Jurkat, Clone E6-1 (cell line): ENCODE data around the gene TNFSF15.
A peak's percentile ranks its signal among the peaks of the same experiment; 100 is the strongest.

Experiments used
- DNase-seq: peaks from one replicate; pipeline ENCODE4 v3.0.0-alpha.2; 2011; ENCODE audit warnings: low read depth, low spot score
- H3K4me3 ChIP-seq: 2 replicates; pipeline ENCODE4 v1.5.1; 2011; ENCODE audit warnings: mild to moderate bottlenecking, low read length, control low read depth, moderate library complexity

The TNFSF15 gene

DNA sequence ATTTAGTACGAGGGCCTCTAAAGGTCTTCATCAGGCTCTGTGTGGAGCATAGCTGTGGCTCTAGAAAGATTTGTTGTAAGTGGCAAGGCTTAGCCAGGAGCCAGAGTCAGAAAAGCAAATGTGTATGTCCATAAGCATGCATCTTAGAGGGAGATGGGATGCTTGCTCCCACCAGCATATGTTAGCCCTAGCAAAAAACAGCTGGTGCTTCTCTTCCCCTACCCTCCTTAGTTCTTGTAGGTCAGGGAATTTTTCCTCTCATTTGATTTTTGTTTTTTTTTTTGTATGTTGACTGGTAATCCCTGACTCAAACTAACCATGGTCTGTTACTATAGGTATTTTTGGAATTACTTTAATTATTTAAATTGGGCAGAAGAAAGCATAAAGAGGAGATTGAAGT, 7.7 kb downstream of the TNFSF15 start:
- DNase-seq: no peak
- no peak overlapping the region for H3K4me3 ChIP-seq

DNA sequence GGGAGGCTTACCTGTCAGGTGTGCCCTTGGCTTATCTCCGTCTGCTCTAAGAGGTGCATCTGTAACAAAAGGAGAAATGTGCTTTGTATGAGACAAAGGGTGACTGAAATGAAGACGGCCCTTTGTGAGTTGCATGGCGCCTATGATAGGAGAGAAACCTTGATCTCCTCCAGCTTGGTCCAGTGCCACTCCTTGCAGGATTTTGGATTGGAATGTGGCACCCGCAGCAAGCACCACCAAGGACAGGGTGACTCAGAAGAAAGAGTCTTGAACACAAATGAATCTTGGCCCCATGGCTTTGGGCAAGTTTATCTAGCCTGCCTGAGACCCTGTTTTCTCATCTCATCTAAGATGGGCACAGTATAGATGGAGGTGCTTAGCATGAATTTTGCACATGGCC, 13.4 kb downstream of the TNFSF15 start:
- DNase-seq: no peak
- no peak overlapping the region for H3K4me3 ChIP-seq

DNA sequence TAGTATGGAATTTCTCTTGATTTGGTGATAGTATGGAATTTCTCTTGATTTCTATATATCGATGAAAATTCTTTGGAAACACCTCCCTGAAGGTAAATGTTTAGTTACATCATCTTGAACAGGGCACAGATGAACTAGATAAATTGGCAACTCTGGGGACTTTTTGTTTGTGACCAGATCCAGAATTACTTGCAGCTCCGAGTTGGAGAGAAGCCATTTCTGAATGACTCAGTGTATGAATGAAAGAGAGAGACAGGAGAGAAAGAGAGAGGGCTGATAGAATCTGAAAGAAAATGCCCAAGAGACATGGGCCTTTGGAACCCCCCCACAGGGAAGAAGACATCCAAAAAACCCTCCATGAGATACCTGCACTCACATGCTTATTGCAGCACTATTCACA, 14.1 kb downstream of the TNFSF15 start:
- no peak overlapping the region for H3K4me3 ChIP-seq
- no peak for DNase-seq

DNA sequence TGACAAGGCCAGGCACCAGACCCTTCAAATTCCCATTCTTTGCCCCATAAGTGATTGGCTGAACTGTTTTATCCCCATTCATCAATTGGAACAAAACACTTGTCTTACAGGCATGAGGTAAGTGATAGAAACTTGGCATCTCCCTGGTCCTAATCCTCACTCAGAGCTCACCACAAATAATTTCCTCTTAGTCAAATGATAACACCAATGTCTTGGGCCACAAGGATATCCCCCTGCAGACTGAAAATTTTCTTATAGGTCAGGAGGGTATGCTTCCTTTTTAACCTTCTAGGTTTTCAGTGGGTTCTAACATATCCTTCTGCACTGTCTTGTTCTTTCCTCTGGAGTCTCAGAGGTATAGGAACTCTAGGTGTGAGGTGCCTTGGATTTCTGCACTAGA, 14.5 kb downstream of the TNFSF15 start:
- no peak for DNase-seq
- H3K4me3 ChIP-seq: no peak overlapping the region

DNA sequence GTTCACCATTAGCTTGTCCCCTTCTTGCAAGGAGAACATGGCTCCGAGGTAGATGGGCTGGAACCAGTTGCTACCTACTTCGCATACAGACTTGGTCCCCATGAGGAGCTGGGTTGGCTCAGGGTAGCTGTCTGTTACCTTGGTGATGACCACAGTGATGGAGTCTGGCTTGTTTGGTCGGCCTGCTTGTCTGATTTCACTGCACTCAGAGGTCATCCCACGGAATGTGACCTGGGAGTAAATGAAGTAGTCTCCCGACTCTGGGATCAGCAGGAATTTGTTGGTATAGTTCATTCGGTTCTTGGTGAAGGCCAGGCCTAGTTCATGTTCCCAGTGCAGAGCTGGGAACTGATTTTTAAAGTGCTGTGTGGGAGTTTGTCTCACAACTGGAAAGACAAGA, 15.3 kb downstream of the TNFSF15 start:
- DNase-seq: no peak
- H3K4me3 ChIP-seq: no peak overlapping the region

DNA sequence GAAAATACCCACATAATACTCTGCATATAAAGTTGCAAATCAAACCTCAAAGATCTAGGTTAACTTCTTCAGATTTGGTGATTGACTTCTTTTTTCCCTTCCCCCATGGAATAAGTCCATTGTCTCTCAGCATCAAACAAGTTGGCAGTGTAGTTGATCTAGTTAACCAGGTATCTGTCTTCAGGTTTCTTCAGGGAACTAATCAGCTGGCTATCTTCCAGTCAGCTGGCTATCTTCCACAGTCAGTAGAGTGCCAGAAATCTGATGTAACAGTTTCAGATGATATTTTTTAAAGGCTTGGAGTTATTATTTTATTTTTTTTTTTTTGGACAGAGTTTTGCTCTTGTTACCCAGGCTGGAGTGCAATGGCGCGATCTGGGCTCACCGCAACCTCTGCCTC, 16.8 kb downstream of the TNFSF15 start:
- DNase-seq: no peak
- H3K4me3 ChIP-seq: no peak overlapping the region

DNA sequence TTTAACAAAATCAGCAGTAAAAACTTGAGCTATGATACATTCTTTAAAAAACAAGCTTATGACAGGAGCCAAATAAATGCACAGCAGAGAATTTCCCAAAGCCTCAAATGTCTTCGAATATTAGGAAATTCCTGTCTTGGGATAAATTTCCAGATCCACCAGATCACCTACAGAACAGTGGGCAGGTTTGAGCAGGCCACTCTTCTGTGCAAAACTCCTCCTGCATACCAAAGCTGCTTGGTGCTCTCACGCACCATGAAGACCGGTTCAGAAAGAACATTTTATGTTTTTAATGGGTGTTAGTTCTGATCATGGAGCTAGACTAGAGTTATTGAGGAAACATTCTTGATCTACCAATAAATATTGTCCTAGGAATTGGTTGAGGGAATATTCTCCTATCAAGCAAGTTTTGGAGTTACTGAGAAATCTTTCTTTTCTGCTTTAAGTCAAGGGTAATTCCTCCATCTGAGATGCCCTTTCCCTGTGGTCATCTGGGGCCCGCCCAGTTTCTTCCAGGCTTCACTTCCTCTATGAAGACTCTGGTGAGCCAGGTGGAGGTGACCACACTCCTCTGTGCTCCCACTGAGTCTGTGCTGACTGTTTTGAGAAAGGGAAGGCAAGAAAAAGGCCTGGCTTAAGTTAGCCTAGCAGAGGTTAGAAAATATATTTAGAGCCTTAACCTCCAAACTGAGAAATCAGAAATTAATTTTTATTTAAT, 17.9 kb downstream of the TNFSF15 start:
- H3K4me3 ChIP-seq: no peak overlapping the region
- no peak for DNase-seq

DNA sequence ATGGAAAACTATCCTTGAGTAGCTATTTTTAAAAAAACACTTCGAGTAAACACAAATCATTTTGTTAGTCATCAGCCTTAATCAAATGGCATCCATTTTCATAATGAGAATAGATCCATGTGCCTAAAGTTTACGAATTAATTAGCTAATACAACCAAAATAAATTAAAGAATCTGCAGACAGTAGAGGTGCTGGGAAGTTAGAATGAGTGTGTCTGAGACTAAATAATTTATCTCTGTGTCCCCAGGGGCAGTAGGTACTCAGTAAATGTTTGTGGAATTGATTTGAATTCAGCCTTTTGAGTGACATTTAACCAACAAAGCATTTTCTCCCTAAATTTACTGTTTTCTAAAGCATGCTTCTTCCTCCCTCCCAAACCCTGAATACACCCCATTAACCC, 18.6 kb downstream of the TNFSF15 start:
- DNase-seq: no peak
- H3K4me3 ChIP-seq: no peak overlapping the region

DNA sequence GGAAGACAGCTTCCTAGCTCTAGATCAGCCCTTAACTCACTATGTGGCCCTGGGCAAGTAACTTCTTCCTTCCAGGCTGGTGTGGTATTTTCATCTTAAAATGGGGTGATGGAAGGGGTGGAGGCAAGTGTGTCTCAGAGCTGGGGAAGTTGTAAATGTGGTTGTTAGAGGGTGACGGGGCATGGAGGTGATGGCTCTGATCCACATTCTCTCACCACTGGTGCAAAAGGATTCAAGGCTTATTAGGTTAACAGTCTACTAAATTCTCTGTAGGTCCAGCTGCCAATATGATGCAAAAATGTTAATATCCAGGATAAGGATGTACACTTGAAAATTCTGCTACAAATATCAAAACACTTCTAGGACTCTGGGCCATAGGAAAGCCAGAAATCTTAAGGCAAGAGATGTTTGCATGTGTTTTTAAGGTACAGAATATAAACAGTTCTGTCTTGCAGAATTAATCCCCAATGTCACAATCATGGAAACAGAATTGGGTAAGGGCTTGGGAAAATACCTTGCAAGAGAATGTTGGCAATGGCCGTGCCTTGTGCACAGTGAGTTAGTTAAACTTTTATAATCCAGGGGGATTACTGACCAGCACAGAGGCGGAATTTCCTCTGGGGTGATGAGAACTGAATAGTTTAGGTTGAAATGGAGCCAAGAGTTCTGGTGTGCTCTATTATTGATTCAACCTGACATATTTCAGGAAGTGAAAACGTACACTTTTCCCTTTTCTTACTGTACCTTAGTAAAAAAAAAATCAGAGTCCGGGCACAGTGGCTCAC, 19.8 kb downstream of the TNFSF15 start:
- no peak for DNase-seq
- H3K4me3 ChIP-seq: no peak overlapping the region

DNA sequence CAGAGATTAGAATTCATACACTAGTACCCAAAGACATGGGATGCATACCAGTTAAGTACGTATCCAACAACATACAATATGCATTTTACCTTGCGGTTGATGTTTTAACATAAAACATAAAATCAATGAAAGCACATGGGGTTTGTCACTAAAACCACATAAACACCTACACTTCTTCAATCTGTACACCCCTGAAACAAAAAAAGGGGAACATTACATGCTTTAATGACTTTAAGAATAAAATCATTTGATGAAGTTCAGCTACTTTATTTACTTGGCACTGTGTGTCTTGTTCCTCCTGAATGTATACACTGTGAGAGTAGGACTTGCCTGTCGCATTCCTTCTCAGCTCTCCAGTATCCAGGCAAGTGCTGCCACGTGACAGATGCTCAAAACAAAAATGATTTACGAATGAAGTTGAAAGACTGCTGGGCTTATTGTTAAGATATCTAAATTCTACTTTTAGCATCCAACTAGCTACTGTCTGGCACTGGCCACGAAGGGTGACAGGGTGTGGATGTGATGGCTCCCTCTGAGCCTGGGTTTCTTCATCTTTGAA, 21.0 kb downstream of the TNFSF15 start:
- DNase-seq: no peak
- H3K4me3 ChIP-seq: no peak overlapping the region

DNA sequence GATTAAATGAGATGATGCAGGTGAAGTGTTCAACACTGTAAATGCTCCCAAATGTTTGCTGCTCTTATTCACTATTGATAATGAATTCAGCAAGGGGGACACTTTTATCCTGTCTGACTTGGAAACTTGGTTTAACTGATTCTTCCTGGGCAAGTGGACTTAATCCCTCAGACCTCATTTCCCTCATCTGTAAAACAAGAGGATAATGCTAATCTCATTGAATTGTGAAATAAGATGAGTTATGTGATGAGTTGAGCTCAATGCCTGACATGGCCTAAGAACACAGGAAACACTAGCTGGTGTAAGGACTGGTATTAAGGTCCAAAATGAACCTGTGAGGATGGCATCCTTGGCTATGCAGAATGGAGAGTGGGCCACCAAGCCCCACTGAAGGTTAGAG, 23.3 kb downstream of the TNFSF15 start:
- no peak overlapping the region for H3K4me3 ChIP-seq
- DNase-seq: no peak

DNA sequence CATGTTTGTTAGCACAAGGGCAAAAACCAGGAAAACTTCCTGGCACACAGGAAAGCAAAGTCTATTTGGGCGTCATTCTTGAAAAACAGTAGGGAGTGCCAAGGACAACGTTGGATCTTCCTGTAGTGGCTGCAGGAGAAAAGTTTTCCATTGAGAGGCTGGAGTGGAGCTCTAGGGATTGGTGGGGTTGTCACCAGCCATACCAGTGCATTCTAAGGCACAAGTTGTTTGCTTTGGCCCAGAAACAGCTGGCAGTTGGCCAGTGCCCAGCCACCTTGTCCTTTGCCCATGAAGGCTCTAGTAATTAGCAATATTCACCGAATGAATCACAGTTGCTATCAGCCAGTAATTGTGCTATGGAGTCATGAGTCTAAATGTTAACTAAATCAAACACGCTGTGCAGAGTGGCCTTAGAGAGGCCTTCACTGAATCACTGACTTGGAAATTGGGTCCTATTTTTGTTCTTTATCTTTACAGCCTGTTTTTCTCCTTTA, 26.4 kb downstream of the TNFSF15 start:
- DNase-seq: no peak
- no peak overlapping the region for H3K4me3 ChIP-seq

DNA sequence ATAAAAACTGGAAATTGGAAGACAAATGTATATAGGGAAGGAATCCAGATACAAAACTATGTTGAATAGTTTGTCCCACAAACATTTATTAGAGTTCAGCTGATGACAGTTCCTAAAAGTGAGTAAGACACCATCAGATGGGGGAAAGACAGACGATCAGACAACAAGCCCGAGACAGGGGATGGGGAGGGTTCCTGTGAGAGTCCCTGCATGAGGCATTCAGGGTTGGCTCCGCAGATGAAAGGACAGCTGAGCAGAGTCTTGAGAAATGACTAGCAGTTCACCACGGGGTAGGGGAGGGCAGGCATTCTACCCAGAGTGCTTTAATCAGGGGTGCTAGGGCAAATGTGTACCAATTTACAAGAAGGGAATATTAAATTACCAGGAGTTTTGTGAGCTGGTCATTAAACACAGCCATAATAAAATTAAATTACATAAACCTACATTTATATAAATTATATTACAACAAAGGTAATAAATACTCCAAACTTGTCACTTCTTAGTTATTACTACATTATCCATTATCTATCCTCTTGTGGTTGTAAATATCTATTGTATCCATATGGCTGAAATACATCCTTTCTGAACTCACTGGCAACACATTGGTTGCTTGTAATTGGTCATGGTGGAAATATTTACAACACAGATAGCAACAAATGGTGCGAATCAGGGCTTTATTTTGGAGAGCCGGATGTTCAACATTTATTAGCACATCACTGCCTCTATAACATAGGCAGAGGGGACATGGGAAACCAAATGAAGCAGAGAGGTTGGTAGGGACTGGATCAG, 27.8 kb downstream of the TNFSF15 start:
- DNase-seq: peak; percentile 16
- H3K4me3 ChIP-seq: no peak overlapping the region

DNA sequence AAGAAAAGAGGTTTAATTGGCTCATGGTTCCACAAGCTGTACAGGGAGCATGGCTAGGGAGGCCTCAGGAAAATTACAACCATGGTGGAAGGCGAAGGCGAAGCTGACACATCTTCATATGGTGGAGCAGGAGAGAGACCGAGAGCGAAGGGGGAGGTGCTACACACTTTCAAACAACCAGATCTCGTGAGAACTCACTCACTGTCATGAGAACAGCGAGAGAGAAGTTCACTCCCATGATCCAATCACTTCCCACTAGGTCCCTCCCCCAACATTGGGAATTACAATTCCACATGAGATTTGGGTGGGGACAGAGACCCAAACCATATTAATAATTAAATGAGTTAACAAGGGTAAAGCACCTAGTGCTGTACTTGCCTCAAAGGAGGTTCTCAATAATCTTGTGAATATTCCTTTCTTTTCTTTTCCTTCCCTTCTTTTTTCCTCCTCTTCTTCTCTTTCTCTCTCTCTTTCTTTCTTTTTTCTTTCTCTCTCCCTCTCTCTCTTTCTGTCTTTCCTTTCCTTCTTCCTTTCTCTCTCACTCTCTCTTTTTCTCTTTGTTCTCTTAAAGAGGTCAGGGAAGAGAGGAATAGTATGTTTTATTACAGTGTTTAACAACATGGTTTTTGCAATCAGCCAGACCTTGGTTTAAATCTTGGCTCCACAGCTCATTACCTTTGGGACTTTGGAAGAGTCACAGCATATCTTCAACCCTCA, 29.0 kb downstream of the TNFSF15 start:
- H3K4me3 ChIP-seq: no peak overlapping the region
- DNase-seq: no peak

DNA sequence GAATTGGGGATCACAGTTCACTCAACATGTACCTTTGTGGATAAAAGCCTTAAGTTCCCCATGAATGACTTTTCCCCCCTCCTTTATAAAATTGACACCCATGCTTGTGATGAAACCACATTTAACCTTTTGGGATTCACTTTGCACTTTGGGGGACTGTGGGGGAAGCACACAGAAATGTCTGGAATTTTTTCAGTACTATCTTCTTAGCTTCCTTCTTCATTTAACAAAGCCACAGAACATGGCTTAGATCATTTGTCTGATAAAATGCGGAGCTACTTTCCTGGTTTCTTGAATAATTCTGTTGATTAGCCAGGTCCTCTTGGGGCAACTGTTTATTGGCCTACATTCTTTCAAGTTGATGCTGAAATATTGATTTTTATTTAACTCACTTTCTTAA, 29.9 kb downstream of the TNFSF15 start:
- DNase-seq: no peak
- no peak overlapping the region for H3K4me3 ChIP-seq

DNA sequence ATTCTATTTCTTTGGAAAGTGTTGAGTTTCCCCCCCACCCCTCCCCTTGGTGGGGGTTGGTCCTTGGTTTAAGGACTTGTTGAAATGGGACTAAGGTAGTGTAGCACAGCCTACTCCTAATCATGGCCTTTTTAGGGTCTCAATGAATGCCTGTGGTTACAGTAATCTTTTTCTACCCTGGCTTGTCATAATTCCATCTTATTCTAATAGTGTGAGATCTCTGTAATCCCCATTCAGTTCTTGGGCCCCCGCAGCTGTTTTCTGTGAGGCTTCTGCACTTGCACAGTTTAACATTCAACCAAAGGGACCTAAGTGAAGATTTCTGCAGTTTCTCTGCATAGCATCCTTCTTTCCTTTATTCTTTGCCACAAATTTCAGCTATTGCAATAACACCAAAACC, 30.7 kb downstream of the TNFSF15 start:
- H3K4me3 ChIP-seq: no peak overlapping the region

DNA sequence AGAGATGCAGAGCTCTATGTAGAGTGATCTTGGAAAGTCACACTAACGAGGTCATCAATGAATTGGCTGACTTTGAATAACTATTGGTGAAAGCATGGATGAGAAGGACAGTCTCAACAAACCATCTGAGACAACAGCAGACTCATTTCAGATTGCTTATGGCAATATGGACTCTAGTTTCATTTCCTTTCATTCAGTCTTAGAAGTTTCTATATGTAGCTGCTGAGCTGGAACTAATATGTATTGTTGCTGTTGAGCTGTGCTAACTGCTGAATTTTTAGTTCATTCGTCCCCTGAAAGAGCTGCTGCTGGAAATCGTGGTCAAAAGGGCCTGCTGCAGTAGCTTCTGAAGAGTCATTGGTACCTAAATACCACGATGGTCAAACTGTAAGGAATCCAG, 31.3 kb downstream of the TNFSF15 start:
- DNase-seq: no peak
- no peak overlapping the region for H3K4me3 ChIP-seq

More for the DNA sequence above, 30.7 kb downstream of the TNFSF15 start:
- no peak for DNase-seq

DNA sequence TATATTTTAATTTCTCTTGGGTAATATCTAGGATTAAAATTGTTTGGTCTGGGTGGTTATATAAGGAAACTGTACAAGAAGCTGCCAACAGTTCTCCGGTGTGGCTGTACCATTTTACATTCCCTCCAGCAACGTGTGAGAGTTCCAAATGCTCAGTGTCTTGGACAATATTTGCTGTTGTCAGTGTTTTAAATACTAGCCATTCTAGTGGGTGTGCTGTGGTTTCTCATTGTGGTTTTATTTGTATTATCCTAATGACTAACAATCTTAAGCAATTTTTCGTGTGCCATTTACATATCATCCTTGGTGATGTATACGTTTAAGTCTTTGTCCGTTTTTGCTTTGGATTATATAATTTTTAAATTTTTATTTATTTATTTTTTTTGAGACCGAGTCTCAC, 34.0 kb downstream of the TNFSF15 start:
- no peak for DNase-seq
- no peak overlapping the region for H3K4me3 ChIP-seq

DNA sequence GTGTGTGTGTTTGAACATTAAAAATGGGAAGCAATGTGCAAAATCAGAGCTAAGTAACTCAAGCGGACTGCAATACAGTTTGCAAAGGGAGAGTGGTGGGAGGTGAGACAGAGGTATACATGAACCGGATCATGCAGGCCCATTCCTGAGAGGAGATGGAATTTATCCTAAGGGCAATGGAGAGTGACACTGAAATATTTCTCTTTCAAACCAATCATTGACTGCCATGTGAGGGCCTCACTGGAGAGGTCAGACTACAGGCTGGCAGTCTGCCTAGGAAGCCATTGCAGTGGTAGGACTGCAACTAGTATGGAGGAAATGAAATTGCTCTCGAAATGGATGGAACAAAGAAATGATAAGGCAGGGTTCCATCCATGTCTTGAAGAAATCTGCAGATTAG, 34.8 kb downstream of the TNFSF15 start:
- DNase-seq: no peak
- no peak overlapping the region for H3K4me3 ChIP-seq
